Parathyroid adenoma (tissue), 2 donors: ENCODE results near the gene PHLDB2.

Experiments used
- H2AFZ ChIP-seq: fragments of 300-600 bp; sonication (generic); one replicate; pipeline ENCODE4 v1.7.0; 2017; ENCODE audit warnings: antibody characterized with exemption, mild to moderate bottlenecking
- H3K27ac ChIP-seq: fragments of 300-600 bp; sonication (generic); one replicate; pipeline ENCODE4 v1.7.0; 2017
- H3K27me3 ChIP-seq: fragments of 300-600 bp; sonication (generic); one replicate; pipeline ENCODE4 v1.7.0; 2017; ENCODE audit warnings: low read length; ENCODE audit not compliant: control insufficient read depth, insufficient read depth
- H3K36me3 ChIP-seq: fragments of 300-600 bp; sonication (generic); one replicate; pipeline ENCODE4 v1.7.0; 2017; ENCODE audit warnings: low read length; ENCODE audit not compliant: control insufficient read depth, insufficient read depth
- H3K4me1 ChIP-seq: fragments of 300-600 bp; sonication (generic); one replicate; pipeline ENCODE4 v1.7.0; 2017; ENCODE audit warnings: control low read depth
- H3K4me2 ChIP-seq: fragments of 300-600 bp; sonication (generic); one replicate; pipeline ENCODE4 v1.7.0; 2017; ENCODE audit warnings: low read length
- H3K4me3 ChIP-seq: fragments of 300-600 bp; sonication (generic); one replicate; pipeline ENCODE4 v1.7.0; 2017; ENCODE audit warnings: low read depth, low read length
- H3K79me2 ChIP-seq: fragments of 300-600 bp; sonication (generic); one replicate; pipeline ENCODE4 v1.7.0; 2017; ENCODE audit warnings: control low read depth
- H3K9ac ChIP-seq: fragments of 300-600 bp; sonication (generic); one replicate; pipeline ENCODE4 v1.7.0; 2017; ENCODE audit warnings: mild to moderate bottlenecking
- H3K9me3 ChIP-seq: fragments of 300-600 bp; sonication (generic); one replicate; pipeline ENCODE4 v1.7.0; 2017; ENCODE audit warnings: low read length; ENCODE audit not compliant: control insufficient read depth
- TF ChIP-seq, protein P1 (sequence below): fragments of 300-600 bp; sonication (generic); IDR thresholded peaks from one replicate; pipeline ENCODE4 v1.7.0; 2017; ENCODE audit warnings: antibody characterized with exemption, mild to moderate bottlenecking
- donor health status: primary hyperparathyroidism.

Gene PHLDB2

DNA sequence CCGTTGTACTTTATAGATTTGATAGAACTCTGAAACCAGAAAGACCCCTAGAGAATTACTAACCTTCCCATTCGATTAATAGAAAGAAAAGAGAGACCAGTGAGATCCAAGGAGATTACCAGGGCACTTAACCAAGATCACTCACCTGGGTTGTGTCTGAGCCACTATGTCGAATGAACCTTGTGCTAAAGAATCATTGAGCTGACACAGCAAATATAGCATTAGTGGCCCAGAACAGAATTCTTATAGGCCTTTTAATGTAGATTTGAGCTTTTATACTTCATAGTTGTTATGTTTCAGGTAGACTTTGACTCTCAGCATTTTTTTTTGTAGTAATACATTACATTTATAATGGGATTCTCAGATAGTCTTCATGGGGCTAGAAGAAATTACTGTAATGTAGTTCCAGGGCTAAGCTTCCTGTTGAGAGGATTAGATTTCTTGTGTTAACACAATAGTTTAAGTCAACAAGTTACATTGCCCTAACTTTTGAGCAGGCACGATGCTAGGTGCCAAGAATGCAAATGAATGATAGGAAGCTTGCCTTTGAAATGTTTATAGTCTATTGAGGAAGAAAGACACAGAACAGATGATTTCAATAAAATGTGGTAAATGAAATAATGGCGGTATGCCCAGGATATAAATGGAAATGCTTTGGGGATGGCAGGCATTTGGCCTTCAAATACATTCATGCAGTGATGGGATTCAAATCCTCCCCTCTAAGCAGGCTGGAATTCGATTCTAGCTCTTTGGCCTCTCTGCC is 95.3 kb downstream of the PHLDB2 start:
- Histone ChIP-seq H3K27me3 (no peaks in the 10 kb centered on the region), H3K9ac (no peak overlapping the region), H3K9me3 (no peaks in the 10 kb centered on the region), H3K27ac (no peak overlapping the region), H3K4me2 (no peak overlapping the region), H3K79me2 (no peaks in the 10 kb centered on the region), H3K36me3 (no peaks in the 10 kb centered on the region), H2AFZ (no peak overlapping the region), H3K4me1 (no peaks in the 10 kb centered on the region), H3K4me3 (no peak overlapping the region)
- TF ChIP-seq, protein P1, sequence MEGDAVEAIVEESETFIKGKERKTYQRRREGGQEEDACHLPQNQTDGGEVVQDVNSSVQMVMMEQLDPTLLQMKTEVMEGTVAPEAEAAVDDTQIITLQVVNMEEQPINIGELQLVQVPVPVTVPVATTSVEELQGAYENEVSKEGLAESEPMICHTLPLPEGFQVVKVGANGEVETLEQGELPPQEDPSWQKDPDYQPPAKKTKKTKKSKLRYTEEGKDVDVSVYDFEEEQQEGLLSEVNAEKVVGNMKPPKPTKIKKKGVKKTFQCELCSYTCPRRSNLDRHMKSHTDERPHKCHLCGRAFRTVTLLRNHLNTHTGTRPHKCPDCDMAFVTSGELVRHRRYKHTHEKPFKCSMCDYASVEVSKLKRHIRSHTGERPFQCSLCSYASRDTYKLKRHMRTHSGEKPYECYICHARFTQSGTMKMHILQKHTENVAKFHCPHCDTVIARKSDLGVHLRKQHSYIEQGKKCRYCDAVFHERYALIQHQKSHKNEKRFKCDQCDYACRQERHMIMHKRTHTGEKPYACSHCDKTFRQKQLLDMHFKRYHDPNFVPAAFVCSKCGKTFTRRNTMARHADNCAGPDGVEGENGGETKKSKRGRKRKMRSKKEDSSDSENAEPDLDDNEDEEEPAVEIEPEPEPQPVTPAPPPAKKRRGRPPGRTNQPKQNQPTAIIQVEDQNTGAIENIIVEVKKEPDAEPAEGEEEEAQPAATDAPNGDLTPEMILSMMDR = no peak

DNA sequence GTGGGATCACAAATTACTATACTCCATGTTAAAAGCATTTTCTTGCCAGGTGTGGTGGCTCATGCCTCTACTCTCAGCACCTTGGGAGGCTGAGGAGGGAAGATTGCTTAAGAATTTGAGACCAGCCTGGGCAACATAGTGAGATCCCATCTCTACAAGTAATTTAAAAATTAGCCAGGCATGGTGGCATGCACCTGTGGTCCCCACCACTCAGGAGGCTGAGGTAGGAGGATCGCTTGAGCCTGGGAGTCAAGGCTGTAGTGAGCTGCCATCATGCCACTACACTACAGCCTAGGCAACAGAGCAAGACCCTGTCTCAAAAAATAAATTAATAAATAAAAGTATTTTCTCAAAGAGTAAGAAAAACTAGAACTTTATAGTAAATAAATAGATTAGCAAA is 96.8 kb downstream of the PHLDB2 start:
- Histone ChIP-seq H3K27me3 (no peaks in the 10 kb centered on the region), H3K4me3 (no peak overlapping the region), H3K9ac (no peak overlapping the region), H3K9me3 (no peaks in the 10 kb centered on the region), H2AFZ (no peak overlapping the region), H3K4me2 (no peak overlapping the region), H3K27ac (no peak overlapping the region), H3K36me3 (no peaks in the 10 kb centered on the region), H3K4me1 (no peaks in the 10 kb centered on the region), H3K79me2 (no peaks in the 10 kb centered on the region)
- TF ChIP-seq, protein P1 = no peak

DNA sequence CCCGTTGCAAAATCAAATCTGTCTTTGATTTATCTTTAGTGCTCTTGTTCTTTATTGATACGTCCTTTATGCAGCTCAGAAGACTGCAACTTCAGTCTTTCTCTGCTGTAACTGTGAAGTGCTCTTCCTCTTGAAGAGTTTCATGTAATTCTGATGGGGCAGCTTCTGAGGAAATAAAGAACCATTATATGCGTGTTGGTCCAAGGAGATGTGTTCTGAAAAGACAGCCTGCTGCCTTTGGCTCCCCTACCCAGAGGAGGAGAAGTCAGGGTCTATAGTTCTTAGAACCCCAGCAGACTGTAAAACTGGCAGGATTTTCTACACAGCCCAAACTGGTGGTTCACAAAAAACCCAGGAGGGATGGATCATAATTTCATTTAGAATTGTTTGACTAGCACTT is 97.4 kb downstream of the PHLDB2 start:
- no peak overlapping the region for H3K4me2 ChIP-seq
- no peak overlapping the region for H3K4me3 ChIP-seq
- H2AFZ ChIP-seq = no peak overlapping the region
- no peak overlapping the region for H3K27ac ChIP-seq
- TF ChIP-seq, protein P1 = no peak
- no peak overlapping the region for H3K9ac ChIP-seq
- H3K4me1 ChIP-seq = no peaks in the 10 kb centered on the region
- no peaks in the 10 kb centered on the region for H3K9me3 ChIP-seq
- no peaks in the 10 kb centered on the region for H3K36me3 ChIP-seq
- no peaks in the 10 kb centered on the region for H3K27me3 ChIP-seq
- H3K79me2 ChIP-seq = no peaks in the 10 kb centered on the region

DNA sequence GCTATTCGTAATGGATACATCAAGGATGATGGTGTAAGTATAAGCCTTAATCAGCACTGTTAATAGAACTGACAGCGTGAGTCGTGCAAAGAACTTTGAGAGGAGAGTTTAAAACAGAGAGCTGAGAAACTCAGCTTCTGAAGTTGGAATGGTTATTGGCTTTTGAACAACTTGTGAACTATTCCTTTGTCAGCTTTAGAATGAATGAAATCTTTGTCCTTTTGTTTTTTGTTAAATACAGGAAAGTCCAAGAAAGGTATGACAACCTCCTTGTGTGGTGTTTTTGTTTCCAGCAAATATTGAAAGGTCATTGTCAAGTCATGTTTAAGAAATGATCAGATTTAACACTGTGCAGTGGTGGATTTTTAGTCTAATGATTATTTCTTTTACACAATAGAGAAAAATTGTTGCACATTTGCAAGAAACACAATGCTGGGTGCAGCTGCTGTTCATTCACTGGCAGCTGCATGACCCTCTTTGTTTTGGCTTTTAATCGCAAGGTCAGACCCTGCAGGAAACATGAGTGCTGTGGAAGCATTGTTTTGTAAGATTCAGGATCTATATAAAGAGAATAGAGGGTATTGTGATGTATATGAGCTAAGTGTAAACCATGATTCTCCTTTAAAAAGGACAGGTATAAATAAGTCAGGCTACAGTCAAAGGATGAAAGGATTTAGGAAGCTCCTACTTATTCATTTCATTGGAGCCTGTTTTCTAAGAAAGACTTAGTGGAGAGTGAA is 98.1 kb downstream of the PHLDB2 start:
- Histone ChIP-seq H3K9me3 (no peaks in the 10 kb centered on the region), H3K9ac (no peak overlapping the region), H3K27me3 (no peaks in the 10 kb centered on the region), H2AFZ (no peak overlapping the region), H3K79me2 (no peaks in the 10 kb centered on the region), H3K4me3 (no peak overlapping the region), H3K4me1 (no peaks in the 10 kb centered on the region), H3K27ac (no peak overlapping the region), H3K36me3 (no peaks in the 10 kb centered on the region), H3K4me2 (no peak overlapping the region)
- TF ChIP-seq, protein P1 = no peak
